WERI-Rb-1 (cell line): ENCODE measurements around the gene WDCP.
"Not testable (repeated sequence)": the region's sequence is repeated elsewhere in the genome, so short reads cannot be mapped to it uniquely, and the experiment has no call there.

ENCODE experiments used
- DNase-seq: peaks from one replicate; pipeline ENCODE4 v3.0.0-alpha.2; 2020
- H3K27ac ChIP-seq: fragments of 250-450 bp; sonication (Bioruptor Pico); 2 replicates; pipeline ENCODE4 v1.5.1; 2020; ENCODE audit warnings: mild to moderate bottlenecking, moderate library complexity
- H3K27me3 ChIP-seq: fragments of 250-450 bp; sonication (Bioruptor Pico); 2 replicates; pipeline ENCODE4 v1.5.1; 2021; ENCODE audit warnings: mild to moderate bottlenecking, low read depth, moderate library complexity; ENCODE audit not compliant: insufficient read depth, severe bottlenecking
- H3K36me3 ChIP-seq: fragments of 250-450 bp; sonication (Bioruptor Pico); 2 replicates; pipeline ENCODE4 v1.5.1; 2020; ENCODE audit warnings: mild to moderate bottlenecking, moderate library complexity
- H3K4me3 ChIP-seq: 2 replicates; pipeline ENCODE4 v1.5.1; 2011; ENCODE audit warnings: low read depth, mild to moderate bottlenecking, control low read depth, low read length
- H3K9me3 ChIP-seq: fragments of 250-450 bp; sonication (Bioruptor Pico); 2 replicates; pipeline ENCODE4 v1.5.1; 2021; ENCODE audit warnings: mild to moderate bottlenecking, moderate library complexity; ENCODE audit not compliant: severe bottlenecking
- TF ChIP-seq, protein P1 (sequence below): IDR thresholded peaks from 2 replicates; pipeline ENCODE4 v1.5.1; 2011; ENCODE audit warnings: low read depth, mild to moderate bottlenecking, control low read depth, inconsistent platforms, low read length

The WDCP gene

DNA sequence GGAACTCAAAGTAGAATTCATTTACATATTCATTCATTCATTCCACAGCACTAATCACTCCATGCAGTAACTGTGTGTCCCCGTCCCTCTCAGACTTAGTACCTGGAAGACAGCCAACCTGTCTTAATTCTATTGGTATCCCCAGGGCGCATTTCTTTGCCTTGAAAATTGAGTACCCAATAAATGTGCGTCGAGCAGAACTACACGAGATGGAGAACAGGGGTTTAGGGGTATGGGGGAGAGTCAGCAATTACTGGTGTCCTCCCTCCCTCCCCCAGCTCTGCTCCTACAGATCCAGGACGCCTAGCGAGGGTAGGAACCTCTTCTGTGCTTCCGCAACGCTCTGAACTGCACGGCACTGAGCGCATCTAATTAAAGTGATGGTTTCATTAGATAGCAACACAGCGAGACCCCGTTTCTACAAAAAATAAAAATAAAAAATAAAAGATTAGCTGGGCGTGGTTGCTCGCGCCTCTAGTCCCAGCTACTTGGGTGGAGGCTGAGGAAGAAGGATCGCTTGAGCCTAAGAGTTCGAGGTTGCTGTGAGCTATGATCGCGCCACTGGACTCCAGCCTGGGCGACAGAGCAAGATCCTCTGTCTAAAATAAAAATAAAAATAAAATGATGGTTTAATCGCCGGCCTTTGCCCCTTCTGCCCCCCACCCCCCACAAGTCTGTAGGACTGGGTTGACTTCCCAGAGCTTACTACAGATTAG, 1.7 kb upstream of the WDCP start:
- Histone ChIP-seq H3K27ac (no peak overlapping the region), H3K36me3 (no peaks in the 10 kb centered on the region; the same call in 1 of the 2 replicates), H3K9me3 (no peaks in the 10 kb centered on the region), H3K27me3 (no peaks in the 10 kb centered on the region), H3K4me3 (no peak overlapping the region)
- DNase-seq = no peak
- TF ChIP-seq, protein P1, sequence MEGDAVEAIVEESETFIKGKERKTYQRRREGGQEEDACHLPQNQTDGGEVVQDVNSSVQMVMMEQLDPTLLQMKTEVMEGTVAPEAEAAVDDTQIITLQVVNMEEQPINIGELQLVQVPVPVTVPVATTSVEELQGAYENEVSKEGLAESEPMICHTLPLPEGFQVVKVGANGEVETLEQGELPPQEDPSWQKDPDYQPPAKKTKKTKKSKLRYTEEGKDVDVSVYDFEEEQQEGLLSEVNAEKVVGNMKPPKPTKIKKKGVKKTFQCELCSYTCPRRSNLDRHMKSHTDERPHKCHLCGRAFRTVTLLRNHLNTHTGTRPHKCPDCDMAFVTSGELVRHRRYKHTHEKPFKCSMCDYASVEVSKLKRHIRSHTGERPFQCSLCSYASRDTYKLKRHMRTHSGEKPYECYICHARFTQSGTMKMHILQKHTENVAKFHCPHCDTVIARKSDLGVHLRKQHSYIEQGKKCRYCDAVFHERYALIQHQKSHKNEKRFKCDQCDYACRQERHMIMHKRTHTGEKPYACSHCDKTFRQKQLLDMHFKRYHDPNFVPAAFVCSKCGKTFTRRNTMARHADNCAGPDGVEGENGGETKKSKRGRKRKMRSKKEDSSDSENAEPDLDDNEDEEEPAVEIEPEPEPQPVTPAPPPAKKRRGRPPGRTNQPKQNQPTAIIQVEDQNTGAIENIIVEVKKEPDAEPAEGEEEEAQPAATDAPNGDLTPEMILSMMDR = no peak

DNA sequence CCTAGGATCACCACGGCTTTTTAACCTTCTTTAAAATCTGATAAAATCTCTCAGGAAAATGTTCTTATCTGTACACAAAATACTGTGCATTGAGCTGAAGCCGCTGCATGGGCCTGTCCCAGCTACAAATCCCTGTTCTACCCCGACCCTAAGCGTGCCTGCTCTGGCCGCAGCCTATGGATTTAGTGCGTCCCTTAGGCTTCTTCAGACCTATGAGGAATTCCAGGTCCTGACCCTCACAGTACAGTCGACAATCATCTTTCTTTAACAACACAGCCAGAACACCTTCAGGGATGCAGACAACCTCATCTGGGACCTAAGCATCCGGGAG, 477 bp upstream of the WDCP start:
- Histone ChIP-seq H3K27ac (peak overlapping the region; percentile 67), H3K27me3 (no peaks in the 10 kb centered on the region), H3K36me3 (peaks cover 8% of the 10 kb centered on the region), H3K4me3 (peak overlapping the region; percentile 40), H3K9me3 (peaks cover 4% of the 10 kb centered on the region)
- DNase-seq = no peak
- TF ChIP-seq, protein P1 = no peak

DNA sequence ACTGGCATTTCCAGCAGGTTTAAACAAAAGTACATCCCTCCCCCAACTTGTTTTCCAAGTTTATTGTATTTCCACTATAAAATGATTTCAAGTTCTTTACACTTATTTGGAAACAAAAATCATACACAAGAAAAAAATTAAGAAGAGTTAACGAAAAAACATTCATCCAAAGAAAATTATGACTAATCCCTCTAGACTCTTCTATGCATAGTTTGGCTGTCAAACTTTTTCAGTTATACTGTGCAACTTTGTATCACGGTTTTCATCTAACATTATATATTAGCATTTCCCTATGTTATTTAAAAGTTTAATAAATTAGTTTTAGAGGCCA, 627 bp downstream of the WDCP start:
- Histone ChIP-seq H3K27me3 (no peaks in the 10 kb centered on the region), H3K9me3 (peaks cover 4% of the 10 kb centered on the region), H3K4me3 (peak overlapping the region; percentile 94), H3K27ac (peak overlapping the region; percentile 76), H3K36me3 (peaks cover 11% of the 10 kb centered on the region)
- TF ChIP-seq, protein P1 = no peak
- DNase-seq = no peak

DNA sequence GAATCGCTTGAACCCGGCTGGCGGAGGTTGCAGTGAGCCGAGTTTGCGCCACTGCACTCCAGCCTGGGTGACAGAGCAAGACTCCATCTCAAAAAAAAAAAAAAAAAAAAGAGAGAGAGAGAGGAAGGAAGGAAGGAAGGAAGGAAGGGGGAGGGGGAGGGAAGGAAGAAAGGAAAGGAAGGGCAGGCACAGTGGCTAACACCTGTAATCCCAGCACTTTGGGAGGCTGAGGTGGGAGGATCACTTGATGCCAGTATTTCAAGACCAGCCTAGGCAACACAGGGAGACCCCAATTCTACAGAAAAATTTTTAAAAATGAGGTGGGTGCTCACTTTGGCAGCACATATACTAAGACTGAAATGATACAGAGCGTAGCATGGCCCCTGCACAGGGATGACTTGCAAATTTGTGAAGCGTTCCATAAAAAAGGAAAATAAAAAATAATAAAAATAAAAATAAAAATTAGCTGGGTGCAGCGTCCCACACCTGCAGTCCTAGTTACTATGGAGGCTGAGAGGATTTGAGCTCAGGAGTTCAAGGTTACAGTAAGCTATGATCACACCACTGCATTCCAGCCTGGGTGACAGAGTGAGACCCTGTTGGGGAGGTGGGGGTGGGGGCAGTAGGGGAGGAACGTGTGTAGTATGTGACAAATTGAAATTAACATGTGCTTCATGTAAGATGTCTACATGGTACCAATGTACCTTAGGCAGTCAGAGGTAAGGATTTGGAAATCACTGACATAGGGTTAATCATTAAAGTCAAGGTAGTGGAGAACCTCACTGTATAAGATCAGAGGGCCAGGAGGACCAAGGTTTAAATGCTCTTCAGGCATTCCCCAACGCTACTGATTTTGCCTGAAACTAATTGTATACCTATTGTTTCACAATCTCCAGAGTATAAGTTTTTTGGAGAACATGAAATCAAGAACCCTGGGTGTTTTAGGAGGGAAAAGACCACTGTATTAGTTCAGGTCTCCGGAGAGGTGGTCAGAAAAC, 1.4 kb downstream of the WDCP start:
- DNase-seq = no peak
- Histone ChIP-seq H3K27ac (no peak overlapping the region), H3K27me3 (no peaks in the 10 kb centered on the region), H3K36me3 (peaks cover 11% of the 10 kb centered on the region), H3K4me3 (peak overlapping the region; percentile 94), H3K9me3 (peaks cover 4% of the 10 kb centered on the region)
- TF ChIP-seq, protein P1 = no peak

DNA sequence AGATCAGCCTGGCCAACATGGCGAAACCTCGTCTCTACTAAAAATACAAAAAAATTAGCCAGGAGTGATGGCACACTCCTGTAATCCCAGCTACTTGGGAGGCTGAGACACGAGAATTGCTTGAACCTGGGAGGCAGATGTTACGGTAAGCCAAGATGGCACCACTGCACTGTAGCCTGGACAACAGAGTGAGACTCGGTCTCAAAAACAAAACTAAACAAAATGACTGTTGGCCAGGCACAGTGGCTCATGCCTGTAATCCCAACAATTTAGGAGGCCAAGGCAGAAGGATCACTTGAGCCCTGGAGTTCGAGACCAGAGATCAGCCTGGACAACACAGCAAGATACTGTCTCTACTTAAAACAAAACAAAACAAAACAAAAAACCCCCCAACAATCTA, 4.1 kb downstream of the WDCP start:
- not testable (repeated sequence) for H3K9me3 ChIP-seq, DNase-seq, H3K4me3 ChIP-seq, H3K27me3 ChIP-seq
- Histone ChIP-seq H3K27ac (peak overlapping the region; percentile 58), H3K36me3 (peaks cover 28% of the 10 kb centered on the region)

DNA sequence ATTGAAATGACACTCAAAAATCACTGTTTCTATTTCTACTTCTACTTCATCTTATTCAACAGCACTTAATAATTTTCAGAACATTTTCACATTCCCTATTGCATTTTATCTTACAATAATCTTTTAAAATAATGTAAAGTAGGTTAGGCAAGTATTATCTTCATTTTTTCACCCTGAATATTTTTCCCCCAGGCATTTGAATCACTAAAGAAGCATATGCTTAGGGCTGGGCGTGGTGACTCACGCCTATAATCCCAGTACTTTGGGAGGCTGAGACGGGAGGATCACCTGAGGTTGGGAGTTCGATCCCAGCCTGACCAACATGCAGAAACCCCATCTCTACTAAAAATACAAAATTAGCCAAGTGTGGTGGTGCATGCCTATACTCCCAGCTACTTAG, 6.7 kb downstream of the WDCP start:
- peaks cover 51% of the 10 kb centered on the region for H3K36me3 ChIP-seq
- TF ChIP-seq, protein P1 = no peak
- DNase-seq = no peak
- no peak overlapping the region for H3K4me3 ChIP-seq
- peaks cover 4% of the 10 kb centered on the region for H3K9me3 ChIP-seq
- H3K27ac ChIP-seq = no peak overlapping the region
- no peaks in the 10 kb centered on the region for H3K27me3 ChIP-seq
